GM19025 (cell line): Measurements from ENCODE around the gene ELF2.
A peak's percentile ranks its signal among the peaks of the same experiment; 100 is the strongest.
"Not testable (repeated sequence)": the region's sequence is repeated elsewhere in the genome, so short reads cannot be mapped to it uniquely, and the experiment has no call there.

ENCODE experiments used
- ATAC-seq: cut with Tn5 transposase; IDR thresholded peaks from one replicate; pipeline ENCODE4 v1.9.1; 2021; ENCODE audit warnings: mild to moderate bottlenecking, low read depth, moderate library complexity; ENCODE audit not compliant: unreplicated experiment

The ELF2 gene

DNA sequence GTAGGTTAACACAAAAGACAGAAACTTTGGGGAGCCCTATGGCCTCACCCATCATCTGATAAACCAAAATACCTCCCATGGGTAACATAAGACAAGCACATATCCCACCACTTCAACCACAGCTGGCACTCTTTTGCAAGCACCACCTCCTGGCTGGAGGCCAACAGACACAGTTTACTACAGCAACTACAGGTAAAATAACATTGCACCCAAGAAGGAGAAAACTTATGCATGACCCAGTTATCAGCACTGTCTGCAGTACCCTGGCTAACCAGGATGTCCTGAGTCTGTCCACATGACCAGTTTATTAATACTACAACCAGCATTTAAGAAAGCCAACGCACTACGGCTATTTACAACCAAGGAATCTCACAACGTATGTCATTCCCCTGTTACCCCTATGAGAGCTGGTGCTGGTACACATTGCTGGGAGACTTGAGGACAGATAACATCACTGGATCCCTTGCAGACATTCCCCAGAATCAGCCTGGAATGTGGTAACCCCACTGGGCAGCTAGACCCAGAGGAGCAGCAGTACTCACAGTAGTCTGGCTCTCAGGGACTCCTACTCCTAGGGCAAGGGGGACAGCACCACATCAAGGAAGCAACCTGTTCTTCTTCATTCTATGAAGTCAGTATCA is 32.0 kb downstream of the ELF2 start:
- ATAC-seq, result no peak

GRCh38 chr4:139144161-139144859 is 32.7 kb downstream of the ELF2 start:
- ATAC-seq, result no peak

- ATAC-seq, result no peak
Observed at GRCh38 chr4:139142980-139143379, 34.0 kb downstream of the ELF2 start.

DNA sequence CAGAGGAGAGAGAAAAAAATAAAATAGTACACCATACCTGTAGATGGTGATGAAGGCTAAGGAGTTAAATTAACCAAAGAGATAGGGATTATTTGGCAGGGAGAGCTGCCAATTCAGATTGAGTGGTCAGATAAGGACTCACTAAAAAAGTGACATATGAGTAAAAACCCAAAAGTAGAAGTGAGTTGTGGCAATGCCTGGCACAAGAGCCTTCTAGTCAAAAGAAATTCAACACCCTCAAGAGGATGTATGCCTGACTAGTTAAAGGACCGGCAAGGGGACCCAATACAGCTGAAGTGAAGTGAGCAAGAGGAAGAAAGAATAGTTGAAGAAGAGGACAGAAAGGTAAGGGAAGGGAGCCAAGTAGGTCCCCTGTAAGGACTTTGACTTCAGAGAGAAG is 34.9 kb downstream of the ELF2 start:
- no peak for ATAC-seq

DNA sequence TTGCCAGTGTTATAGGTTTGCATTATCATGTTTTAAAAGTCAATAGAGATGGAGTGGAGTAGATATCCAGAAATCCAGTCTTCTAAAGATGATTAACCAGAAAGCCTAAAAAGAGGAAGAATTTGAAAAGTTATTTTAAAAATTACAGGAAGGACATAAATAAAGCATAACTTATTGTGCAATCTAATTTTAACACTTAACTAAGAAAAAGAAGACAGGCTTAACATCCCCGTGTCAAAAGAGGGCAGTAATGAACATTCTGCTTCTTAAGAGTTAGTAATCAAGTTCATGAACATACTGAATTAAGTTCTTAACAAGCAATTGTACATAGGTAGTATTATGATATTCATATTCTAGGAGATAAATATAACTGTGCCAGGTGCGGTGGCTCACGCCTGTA is 39.3 kb downstream of the ELF2 start:
- ATAC-seq, result no peak

- ATAC-seq, result no peak
Observed at GRCh38 chr4:139134403-139134802, 42.6 kb downstream of the ELF2 start.

- no peak for ATAC-seq
Observed at GRCh38 chr4:139131209-139131870, 45.7 kb downstream of the ELF2 start.

DNA sequence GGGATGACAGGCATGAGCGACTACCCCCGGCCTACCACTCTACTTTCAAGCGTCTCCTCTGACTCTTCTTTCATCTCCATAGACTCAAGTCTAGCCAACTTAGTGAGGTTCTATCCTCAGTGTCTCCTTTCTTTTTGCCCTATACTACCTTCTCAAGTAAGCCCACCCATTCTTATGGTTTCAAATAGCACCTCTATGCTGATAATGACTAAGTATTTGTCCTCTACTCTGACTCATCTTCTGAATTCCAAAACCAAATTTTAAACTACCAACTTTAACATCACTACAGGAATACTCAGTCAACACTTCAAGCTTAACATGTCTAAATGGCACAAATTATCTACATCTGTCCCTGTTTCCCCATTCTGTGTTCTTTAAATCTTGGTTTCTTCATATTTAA is 47.8 kb downstream of the ELF2 start:
- no peak for ATAC-seq

GRCh38 chr4:139126898-139127297 is 50.1 kb downstream of the ELF2 start:
- ATAC-seq, result no peak

DNA sequence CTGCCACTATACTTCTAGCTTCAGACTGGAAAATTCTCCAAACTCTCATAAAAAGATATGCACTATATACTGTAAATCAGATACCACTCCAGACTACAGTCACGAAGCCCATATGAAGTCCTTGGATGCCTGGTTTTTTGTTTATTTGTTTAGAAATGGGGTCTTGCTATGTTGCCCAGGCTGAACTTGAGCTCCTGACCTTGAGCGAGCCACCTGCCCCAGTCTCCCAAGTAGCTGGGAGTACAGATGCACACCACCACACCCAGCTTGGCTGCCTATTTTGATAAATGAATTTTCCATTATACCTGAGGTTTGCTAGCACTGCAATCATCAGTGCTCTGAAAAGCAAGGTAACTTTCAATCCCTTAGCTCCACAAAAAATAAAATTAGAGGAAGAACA is 53.1 kb downstream of the ELF2 start:
- ATAC-seq, result no peak

DNA sequence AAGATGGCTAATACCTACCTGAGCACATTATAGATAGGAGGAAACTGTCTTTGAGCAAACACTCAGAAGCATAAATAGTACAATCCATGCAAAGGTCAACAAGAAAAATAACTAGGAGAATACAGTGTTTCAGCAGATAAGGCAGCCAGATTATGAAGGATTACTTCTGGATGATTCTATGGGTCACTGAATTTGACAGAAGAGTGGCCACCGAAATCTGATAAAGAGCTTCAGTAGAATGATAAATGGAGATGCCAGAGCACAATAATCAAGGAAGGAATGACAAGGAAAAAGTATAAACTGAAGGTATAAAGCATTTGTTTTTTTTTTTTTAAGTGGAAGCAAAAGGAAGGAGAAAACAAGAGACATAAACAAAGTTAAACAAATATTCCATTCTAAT is 58.7 kb downstream of the ELF2 start:
- no peak for ATAC-seq

GRCh38 chr4:139115226-139115625 is 61.8 kb downstream of the ELF2 start:
- no peak for ATAC-seq

DNA sequence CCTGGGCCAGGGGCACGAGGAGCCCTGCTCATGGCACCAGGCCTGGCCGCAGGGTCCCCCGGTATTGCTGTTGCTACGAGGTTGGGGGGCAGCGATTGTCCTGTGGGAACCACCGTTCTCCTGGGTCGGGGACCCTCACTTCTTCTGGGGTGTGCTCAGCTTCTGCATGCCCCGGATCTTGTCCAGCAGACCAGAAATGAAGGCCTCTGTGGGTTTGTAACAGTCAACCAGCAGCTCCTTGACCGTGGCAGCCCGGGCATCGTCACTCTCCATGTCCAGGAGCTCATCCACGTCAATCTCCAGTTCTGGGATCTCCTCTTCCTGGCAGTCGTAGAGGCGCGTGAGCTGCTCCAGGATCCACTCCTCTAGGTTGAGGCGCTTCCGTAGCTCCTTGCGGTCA is 62.2 kb downstream of the ELF2 start:
- ATAC-seq, result not testable (repeated sequence)

GRCh38 chr4:139112650-139113049 is 64.4 kb downstream of the ELF2 start:
- ATAC-seq, result no peak

- ATAC-seq, result no peak
Observed at GRCh38 chr4:139108567-139109128, 68.4 kb downstream of the ELF2 start.

DNA sequence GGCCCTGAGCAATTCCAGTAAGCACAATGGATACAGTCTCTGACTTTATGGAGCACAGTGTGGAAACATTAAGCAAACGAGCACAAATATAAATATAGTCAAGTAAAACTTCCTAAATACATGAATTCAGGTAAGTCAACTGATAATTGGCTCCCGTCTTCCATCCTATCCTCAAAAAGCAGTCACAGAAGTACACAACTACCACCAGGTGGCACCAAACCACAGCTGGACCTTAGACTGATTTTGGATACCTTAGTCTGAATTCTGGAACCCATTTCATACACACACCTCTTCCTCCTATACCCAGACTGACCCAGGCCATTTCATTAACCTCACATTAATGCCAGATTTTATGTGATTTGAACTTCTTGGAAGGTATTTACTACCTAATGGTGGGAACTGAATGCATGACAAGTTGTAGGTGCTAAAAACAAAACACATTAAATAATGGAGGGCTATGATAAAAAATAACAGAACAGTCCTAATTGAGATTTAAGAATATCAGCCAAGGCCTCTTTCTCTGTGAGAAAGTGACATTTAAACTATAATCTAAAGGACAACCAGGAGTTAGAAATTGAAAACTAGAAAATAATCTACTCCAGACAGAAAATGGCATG is 77.5 kb downstream of the ELF2 start:
- ATAC-seq, result peak; percentile 83

GRCh38 chr4:139092271-139092670 is 84.7 kb downstream of the ELF2 start:
- ATAC-seq, result no peak

DNA sequence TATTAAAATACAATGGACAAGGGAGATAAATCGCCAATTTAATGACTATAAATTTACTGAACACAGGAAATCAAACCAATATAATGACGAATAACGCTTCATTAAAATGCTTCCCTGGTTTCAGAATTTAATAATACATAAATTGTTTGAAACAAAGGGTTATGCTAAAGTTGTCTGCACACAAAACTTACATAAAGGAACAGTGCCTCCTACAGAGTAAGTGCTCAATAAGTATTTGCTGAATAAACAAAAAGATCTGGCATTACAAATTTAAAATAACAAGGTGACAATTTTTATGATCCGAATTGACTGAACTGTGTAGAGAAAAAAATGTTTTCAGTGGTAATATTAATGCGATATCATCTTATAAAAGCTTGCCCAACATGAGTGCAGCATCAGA is 91.9 kb downstream of the ELF2 start:
- ATAC-seq, result no peak

DNA sequence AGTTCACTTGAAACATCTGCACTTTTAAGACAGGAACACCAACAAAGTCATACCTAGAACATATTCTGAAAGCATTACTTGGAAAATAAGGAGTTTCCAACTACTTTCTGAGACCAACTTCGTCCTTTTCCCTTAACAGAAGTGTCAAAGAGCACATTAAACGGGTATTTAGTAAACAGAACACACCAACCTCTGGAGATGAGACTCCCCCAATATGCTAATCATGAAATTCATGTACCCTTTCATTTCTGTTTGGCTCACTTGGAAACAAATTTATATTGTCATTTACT is 92.3 kb downstream of the ELF2 start:
- ATAC-seq, result no peak

DNA sequence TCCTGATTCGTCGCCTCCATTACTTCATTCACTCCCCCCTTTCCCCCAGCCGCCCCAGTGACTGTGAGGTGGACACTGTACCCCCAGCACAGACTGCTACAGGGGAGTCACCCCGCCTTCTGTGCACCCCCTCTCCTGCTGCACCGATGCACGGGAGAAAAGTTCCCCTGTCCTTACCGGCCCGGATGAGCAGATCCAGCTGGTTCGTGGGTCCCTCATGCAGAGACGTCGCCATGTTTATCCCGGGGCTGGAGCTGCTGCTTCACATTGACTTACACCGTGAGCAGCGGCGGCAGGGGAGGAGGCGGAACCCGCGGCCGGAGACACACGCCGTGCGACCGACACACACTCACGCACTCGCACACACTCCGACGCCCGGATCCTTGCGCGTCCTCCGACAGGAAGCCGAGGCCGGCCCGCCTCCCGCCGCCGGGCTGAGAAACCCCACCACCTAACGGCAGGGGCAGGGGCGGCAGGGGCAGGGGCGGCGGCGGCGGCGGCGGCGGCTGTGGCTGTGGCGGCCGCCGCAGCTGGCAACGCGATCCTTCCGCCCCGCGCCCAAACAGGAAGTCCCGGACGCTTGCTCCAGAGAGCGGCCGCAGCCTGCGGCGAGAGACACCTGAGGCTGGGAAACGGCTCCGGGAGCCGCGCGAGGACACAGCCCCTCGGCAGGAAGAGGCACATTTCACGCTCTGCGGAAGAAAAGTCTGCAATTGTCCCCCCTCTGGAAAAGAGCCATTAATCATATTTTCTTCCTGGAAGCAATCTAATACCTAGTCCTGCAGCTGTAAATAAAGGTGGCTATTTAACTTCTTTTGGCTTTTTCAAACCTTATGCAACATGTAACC is 92.8 kb downstream of the ELF2 start:
- ATAC-seq, result peak; percentile 49

DNA sequence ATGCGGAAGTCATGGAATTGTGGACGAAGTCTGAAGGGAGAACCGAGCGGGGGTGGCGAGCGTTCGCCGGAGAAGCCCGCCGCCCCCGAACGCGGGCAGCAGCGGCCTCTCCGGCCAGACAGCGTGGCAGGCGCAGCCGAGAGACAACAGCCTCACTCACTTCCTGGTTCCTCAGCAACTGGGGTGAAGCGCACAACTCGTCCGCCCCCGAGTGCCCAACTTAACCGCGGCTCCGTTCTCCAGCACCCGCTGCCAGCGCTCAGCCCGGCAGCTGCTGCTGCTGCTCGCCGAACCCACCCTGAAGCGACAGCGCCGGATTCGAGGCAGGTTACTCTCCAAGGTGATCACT is 93.4 kb downstream of the ELF2 start:
- ATAC-seq, result peak; percentile 22
